Measurements from ENCODE around the gene OR51B5. TPM values are rescaled to one million over a fixed set of nuclear protein-coding genes. Genes with fewer than 3 reads are reported as not detected.
"Not testable (repeated sequence)": the region's sequence is repeated elsewhere in the genome, so short reads cannot be mapped to it uniquely, and the experiment has no call there.

Gene OR51B5
- polyA plus RNA-seq, 1 of the 3 experiments (the other 2 are of a cell fraction) = 0.15 TPM

DNA sequence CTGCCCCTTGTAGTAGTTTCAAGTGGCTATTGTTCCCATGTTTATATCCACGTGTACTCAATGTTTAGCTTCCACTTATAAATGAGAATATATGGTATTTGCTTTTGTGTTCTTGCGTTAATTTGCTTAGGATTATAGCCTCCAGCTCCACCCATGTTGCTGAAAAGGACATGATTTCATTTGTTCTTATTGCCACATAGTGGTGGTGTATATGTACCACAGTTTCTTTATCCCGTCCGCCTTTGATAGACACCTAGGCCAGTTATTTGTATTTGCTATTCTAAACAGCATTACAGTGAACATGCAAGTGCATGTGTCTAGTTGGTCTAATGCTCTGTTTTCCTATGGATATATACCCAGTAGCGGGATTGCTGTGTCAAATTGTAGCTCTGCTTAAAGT lies 26.0 kb downstream of the OR51B5 start:
- H3K9ac ChIP-seq = no peak overlapping the region
- no peaks in the 10 kb centered on the region for H3K4me1 ChIP-seq (ENCODE audit: control insufficient read depth in 1 of 2, insufficient read depth in 2 of 2, low read depth in 1 of 2, low read length in 1 of 2)
- H3K4me3 ChIP-seq (ENCODE audit: low read depth in 2 of 2, low read length in 1 of 2) = no peak overlapping the region
- no peak overlapping the region for H3K4me2 ChIP-seq
- TF ChIP-seq SIN3A (IDR thresholded peaks at IDR 0.05; ENCODE audit: borderline replicate concordance, low read depth, low read length) (no peak), ELF1 (IDR thresholded peaks at IDR 0.05) (no peak), RFX5 (IDR thresholded peaks at IDR 0.05; ENCODE audit: low read length) (no peak), NFIC (IDR thresholded peaks at IDR 0.05; ENCODE audit: borderline replicate concordance) (no peak), POLR2AphosphoS5 (IDR thresholded peaks at IDR 0.05; ENCODE audit: low read depth, low read length) (no peak), EZH2phosphoT487 (IDR thresholded peaks at IDR 0.05; ENCODE audit: borderline replicate concordance, low read depth) (no peak), PBX3 (IDR thresholded peaks at IDR 0.05) (no peak), EP300 (IDR thresholded peaks at IDR 0.05; ENCODE audit: borderline replicate concordance in 1 of 2, low read depth in 1 of 2, low read length in 1 of 2) (no peak), FOXM1 (IDR thresholded peaks at IDR 0.05; ENCODE audit: low read depth) (no peak), NRF1 (IDR thresholded peaks at IDR 0.05; ENCODE audit: low read depth, low read length) (no peak)
- TF ChIP-seq, protein P1, sequence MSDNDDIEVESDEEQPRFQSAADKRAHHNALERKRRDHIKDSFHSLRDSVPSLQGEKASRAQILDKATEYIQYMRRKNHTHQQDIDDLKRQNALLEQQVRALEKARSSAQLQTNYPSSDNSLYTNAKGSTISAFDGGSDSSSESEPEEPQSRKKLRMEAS (IDR thresholded peaks at IDR 0.05; ENCODE audit: low read depth) = no peak
- H3K9me3 ChIP-seq = no peaks in the 10 kb centered on the region
- no peak overlapping the region for H3K27ac ChIP-seq (ENCODE audit: low read depth in 2 of 2, low read length in 1 of 2)
- no peaks in the 10 kb centered on the region for H3K79me2 ChIP-seq (ENCODE audit: insufficient read depth)
- no peaks in the 10 kb centered on the region for H3K36me3 ChIP-seq (replicated peaks in 1 of 2; ENCODE audit: control insufficient read depth in 1 of 2, insufficient read depth in 2 of 2, low read length in 1 of 2)
- 6% methylated on average over 5 of the region's 5 CpGs for WGBS (ENCODE audit: low lambda C conversion rate)
- no peaks in the 10 kb centered on the region for H3K9me2 ChIP-seq
- H3F3A ChIP-seq (replicated peaks; ENCODE audit: insufficient read depth) = no peaks in the 10 kb centered on the region
- CTCF ChIA-PET = no interaction called here
- POLR2A ChIA-PET = no interaction called here
- H3K27me3 ChIP-seq (ENCODE audit: insufficient read depth) = no peaks in the 10 kb centered on the region
- H4K20me1 ChIP-seq (ENCODE audit: insufficient read depth) = no peaks in the 10 kb centered on the region
- DNase-seq = no peak
- H2AFZ ChIP-seq (ENCODE audit: low read depth) = no peak overlapping the region

DNA sequence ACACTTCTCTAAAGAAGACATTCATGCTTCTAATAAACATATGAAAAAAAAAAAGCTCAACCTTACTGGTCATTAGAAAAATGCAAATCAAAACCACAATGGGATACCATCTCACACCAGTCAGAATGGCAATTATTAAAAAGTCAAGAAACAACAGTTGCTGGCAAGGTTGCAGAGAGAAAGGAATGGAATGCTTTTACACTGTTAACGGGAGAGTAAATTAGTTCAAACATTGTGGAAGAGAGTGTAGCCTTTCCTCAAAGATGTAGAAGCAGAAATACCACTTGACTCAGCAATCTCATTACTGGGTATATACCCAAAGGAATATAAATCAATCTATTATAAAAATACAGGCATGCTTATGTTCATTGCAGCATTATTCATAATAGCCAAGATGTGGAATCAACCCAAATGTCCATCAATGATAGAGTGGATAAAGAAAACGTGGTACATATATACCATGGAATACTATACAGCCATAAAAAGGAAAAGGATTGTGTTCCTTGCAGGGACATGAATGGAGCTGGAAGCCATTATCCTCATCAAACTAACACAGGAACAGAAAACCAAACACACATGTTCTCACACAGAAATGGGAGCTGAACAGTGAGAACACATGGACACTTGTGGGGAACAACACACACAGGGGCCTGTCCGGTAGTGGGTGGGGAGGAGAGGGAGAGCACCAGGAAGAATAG lies 29.8 kb downstream of the OR51B5 start:
- H3K79me2 ChIP-seq (ENCODE audit: insufficient read depth); H3K4me3 ChIP-seq (ENCODE audit: low read depth in 2 of 2, low read length in 1 of 2); H3K9ac ChIP-seq; H3K27ac ChIP-seq (ENCODE audit: low read depth in 2 of 2, low read length in 1 of 2); H2AFZ ChIP-seq (ENCODE audit: low read depth); H3K9me3 ChIP-seq; H3K4me2 ChIP-seq; H4K20me1 ChIP-seq (ENCODE audit: insufficient read depth); H3K27me3 ChIP-seq (ENCODE audit: insufficient read depth); DNase-seq; H3K36me3 ChIP-seq (replicated peaks in 1 of 2; ENCODE audit: control insufficient read depth in 1 of 2, insufficient read depth in 2 of 2, low read length in 1 of 2); H3K9me2 ChIP-seq; CTCF ChIA-PET; POLR2A ChIA-PET; H3K4me1 ChIP-seq (ENCODE audit: control insufficient read depth in 1 of 2, insufficient read depth in 2 of 2, low read depth in 1 of 2, low read length in 1 of 2); H3F3A ChIP-seq (replicated peaks; ENCODE audit: insufficient read depth): not testable (repeated sequence)
- WGBS (ENCODE audit: low lambda C conversion rate) = 7% methylated on average over 3 of the region's 3 CpGs

- H3K27me3 ChIP-seq (ENCODE audit: insufficient read depth) = no peaks in the 10 kb centered on the region; the same call in 1 of the 2 replicates
- H3K36me3 ChIP-seq (replicated peaks in 1 of 2; ENCODE audit: control insufficient read depth in 1 of 2, insufficient read depth in 2 of 2, low read length in 1 of 2) = no peaks in the 10 kb centered on the region
- ChIA-PET POLR2A (no interaction called here), CTCF (no interaction called here)
- no peaks in the 10 kb centered on the region for H3F3A ChIP-seq (replicated peaks; ENCODE audit: insufficient read depth)
- H3K4me1 ChIP-seq (ENCODE audit: control insufficient read depth in 1 of 2, insufficient read depth in 2 of 2, low read depth in 1 of 2, low read length in 1 of 2) = no peaks in the 10 kb centered on the region
- H3K9ac ChIP-seq = no peak overlapping the region
- H2AFZ ChIP-seq (ENCODE audit: low read depth) = no peak overlapping the region
- no peak overlapping the region for H3K4me3 ChIP-seq (ENCODE audit: low read depth in 2 of 2, low read length in 1 of 2)
- H3K79me2 ChIP-seq (ENCODE audit: insufficient read depth) = no peaks in the 10 kb centered on the region
- H4K20me1 ChIP-seq (ENCODE audit: insufficient read depth) = no peaks in the 10 kb centered on the region
- H3K9me2 ChIP-seq = no peaks in the 10 kb centered on the region
- H3K27ac ChIP-seq (ENCODE audit: low read depth in 2 of 2, low read length in 1 of 2) = no peak overlapping the region
- no peaks in the 10 kb centered on the region for H3K9me3 ChIP-seq
- DNase-seq = no peak
- 11% methylated on average over 1 of the region's 1 CpG for WGBS (ENCODE audit: low lambda C conversion rate)
- H3K4me2 ChIP-seq = no peak overlapping the region
- no peak for TF ChIP-seq RAD21 (IDR thresholded peaks at IDR 0.05; ENCODE audit: low read length)
- TF ChIP-seq ELF1 (IDR thresholded peaks at IDR 0.05) = no peak
- no peak for TF ChIP-seq TAF1 (IDR thresholded peaks at IDR 0.05; ENCODE audit: borderline replicate concordance, low read depth, low read length)
- TF ChIP-seq FOXJ3 (CRISPR knock-in tag; IDR thresholded peaks at IDR 0.05) = no peak
- TF ChIP-seq NRF1 (IDR thresholded peaks at IDR 0.05; ENCODE audit: low read depth, low read length) = no peak
- no peak for TF ChIP-seq TCF12 (IDR thresholded peaks at IDR 0.05)
- no peak for TF ChIP-seq SMC3 (IDR thresholded peaks at IDR 0.05; ENCODE audit: low read depth, low read length)
- TF ChIP-seq, protein P2, sequence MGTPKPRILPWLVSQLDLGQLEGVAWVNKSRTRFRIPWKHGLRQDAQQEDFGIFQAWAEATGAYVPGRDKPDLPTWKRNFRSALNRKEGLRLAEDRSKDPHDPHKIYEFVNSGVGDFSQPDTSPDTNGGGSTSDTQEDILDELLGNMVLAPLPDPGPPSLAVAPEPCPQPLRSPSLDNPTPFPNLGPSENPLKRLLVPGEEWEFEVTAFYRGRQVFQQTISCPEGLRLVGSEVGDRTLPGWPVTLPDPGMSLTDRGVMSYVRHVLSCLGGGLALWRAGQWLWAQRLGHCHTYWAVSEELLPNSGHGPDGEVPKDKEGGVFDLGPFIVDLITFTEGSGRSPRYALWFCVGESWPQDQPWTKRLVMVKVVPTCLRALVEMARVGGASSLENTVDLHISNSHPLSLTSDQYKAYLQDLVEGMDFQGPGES (IDR thresholded peaks at IDR 0.05; ENCODE audit: low read depth, low read length) = no peak
- TF ChIP-seq PBX3 (IDR thresholded peaks at IDR 0.05) = no peak
- TF ChIP-seq, protein P3, sequence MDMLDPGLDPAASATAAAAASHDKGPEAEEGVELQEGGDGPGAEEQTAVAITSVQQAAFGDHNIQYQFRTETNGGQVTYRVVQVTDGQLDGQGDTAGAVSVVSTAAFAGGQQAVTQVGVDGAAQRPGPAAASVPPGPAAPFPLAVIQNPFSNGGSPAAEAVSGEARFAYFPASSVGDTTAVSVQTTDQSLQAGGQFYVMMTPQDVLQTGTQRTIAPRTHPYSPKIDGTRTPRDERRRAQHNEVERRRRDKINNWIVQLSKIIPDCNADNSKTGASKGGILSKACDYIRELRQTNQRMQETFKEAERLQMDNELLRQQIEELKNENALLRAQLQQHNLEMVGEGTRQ (IDR thresholded peaks at IDR 0.05; ENCODE audit: borderline replicate concordance, low read depth, low read length) = no peak
- TF ChIP-seq RCOR1 (IDR thresholded peaks at IDR 0.05; ENCODE audit: low read length) = no peak
These were observed 32.9 kb downstream of the OR51B5 start for GRCh38 chr11:5310423-5310822.

All from SK-N-SH (cell line).